ENCODE data around the gene NUMA1.

NUMA1 gene

DNA sequence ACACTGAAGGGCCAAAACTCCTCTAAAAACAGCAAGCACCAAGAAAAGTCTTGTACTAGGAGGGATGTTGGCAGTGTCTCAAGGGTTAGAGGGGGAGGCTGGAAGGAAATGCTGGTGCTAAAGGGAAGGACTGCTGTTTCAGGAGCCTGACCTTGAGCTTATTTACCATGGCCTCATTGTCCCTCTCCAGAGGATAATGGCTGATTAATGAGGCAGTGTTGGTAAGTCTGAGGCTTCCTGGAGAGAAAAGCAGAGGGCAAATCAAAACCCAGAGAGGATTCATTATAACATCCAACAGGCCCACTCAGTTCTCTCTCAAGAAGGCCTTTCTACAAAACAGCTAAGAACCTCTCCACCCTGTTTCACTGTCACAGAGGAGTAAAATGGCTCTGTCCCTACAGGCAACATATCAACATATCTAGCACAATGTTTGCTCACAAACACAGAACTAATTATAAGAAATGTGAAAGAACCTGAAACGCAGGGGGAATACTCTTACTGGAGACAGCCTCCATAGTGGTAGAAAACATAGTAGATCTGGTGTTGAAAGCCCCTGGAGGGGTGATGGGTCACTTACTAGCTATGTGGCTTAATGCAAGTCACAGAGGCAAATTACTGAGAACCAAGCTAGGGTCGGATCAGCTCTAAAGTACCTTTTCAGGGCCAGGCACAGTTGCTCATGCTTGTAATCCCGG lies 31.4 kb downstream of the NUMA1 start:
- no peak for DNase-seq (ENCODE audit: low read depth)
- no peak overlapping the region for H3K4me3 ChIP-seq (ENCODE audit: low read length)
- TF ChIP-seq, protein P1, sequence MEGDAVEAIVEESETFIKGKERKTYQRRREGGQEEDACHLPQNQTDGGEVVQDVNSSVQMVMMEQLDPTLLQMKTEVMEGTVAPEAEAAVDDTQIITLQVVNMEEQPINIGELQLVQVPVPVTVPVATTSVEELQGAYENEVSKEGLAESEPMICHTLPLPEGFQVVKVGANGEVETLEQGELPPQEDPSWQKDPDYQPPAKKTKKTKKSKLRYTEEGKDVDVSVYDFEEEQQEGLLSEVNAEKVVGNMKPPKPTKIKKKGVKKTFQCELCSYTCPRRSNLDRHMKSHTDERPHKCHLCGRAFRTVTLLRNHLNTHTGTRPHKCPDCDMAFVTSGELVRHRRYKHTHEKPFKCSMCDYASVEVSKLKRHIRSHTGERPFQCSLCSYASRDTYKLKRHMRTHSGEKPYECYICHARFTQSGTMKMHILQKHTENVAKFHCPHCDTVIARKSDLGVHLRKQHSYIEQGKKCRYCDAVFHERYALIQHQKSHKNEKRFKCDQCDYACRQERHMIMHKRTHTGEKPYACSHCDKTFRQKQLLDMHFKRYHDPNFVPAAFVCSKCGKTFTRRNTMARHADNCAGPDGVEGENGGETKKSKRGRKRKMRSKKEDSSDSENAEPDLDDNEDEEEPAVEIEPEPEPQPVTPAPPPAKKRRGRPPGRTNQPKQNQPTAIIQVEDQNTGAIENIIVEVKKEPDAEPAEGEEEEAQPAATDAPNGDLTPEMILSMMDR (IDR thresholded peaks at IDR 0.05; ENCODE audit: insufficient read depth, low read depth, low read length, missing control alignments) = no peak

DNA sequence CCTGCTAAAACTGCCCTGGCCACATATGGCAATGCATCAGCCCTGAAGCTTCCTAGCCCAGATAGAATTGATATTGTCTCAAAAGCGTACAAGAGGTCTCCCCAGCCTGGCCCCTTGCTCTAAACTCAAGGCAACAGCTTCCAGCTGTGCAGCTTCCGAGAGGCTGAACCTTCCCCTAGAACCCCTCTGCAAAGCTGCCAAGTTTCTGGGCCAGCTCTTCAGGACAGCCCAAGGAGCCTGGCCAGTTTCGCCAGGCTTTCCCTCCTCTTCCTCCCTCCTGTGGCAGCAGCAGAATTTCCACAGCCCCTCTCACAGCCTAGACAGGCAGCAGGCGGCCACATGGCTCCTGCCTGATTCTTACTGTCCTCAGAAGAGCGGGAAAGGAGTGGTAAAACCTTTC lies 34.5 kb downstream of the NUMA1 start:
- no peak overlapping the region for H3K4me3 ChIP-seq (ENCODE audit: low read length)
- TF ChIP-seq, protein P1 (IDR thresholded peaks at IDR 0.05; ENCODE audit: insufficient read depth, low read depth, low read length, missing control alignments) = no peak
- no peak for DNase-seq (ENCODE audit: low read depth)

DNA sequence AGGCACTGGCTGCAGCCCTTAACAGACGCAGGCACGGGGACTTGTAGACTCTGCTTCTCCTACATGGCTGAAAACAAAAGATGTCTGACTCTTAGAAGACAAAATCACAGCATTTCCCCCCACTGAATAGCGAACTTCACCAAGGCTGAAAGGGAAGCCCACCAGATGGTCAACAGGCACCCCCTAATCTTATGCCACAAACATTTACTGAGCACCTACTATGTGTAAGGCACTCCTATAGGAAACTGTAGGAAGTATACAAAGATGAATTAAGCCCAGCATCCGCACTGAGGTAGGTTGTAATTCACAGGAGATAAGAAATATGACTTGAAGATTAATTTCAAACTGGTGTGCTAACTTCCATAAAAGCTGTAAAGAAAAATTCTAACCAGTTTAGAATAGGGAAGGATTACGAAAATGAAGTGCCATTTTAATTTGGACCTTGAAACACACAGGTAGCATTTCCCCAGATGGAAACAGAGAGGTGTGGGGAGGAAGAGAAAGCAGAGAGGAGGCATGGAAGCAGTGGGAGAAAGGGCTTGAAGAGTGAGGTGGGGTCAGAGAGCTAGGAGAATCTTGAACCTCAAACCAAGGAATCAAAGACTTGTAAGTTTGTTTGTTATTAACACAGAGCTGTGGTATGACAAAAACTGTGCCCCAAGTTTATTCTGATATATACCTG lies 38.1 kb downstream of the NUMA1 start:
- TF ChIP-seq, protein P1 (IDR thresholded peaks at IDR 0.05; ENCODE audit: insufficient read depth, low read depth, low read length, missing control alignments) = no peak
- peak overlapping the region; percentile 79 for H3K4me3 ChIP-seq (ENCODE audit: low read length)
- DNase-seq (ENCODE audit: low read depth) = no peak

DNA sequence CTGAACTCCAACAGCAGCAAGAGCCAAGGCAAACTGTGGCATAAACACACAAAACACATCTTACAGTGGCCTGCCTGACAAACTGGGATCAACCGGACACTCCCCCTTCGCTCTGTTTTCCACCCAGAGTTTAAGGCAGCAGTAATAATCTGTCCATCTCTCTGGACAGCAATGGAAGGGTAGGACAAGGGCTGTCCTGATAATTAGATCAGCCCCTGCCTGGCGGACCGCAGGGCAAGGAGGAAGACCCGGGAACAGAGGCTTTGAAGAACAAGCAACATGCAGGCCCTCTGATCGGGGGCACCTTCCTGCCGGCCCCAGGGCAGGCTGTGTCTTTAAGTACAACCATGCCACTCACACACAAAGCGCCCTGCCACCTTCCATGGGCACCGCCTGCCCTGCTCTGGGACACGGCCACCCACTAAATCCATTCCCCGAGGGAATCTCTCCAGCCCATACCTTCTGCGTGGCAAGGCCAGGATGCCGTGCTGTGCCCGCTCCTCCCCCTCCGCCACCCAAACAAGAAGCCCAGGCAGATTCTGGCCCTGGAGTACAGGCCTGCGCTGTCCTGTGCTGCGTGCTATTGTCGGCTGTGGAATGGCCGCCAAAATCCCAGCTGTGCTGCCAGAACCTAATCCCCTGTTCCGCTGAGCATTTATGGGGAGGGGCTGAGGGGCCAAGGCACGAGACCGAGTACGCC lies 38.8 kb downstream of the NUMA1 start:
- DNase-seq (ENCODE audit: low read depth) = peak; percentile 75

DNA sequence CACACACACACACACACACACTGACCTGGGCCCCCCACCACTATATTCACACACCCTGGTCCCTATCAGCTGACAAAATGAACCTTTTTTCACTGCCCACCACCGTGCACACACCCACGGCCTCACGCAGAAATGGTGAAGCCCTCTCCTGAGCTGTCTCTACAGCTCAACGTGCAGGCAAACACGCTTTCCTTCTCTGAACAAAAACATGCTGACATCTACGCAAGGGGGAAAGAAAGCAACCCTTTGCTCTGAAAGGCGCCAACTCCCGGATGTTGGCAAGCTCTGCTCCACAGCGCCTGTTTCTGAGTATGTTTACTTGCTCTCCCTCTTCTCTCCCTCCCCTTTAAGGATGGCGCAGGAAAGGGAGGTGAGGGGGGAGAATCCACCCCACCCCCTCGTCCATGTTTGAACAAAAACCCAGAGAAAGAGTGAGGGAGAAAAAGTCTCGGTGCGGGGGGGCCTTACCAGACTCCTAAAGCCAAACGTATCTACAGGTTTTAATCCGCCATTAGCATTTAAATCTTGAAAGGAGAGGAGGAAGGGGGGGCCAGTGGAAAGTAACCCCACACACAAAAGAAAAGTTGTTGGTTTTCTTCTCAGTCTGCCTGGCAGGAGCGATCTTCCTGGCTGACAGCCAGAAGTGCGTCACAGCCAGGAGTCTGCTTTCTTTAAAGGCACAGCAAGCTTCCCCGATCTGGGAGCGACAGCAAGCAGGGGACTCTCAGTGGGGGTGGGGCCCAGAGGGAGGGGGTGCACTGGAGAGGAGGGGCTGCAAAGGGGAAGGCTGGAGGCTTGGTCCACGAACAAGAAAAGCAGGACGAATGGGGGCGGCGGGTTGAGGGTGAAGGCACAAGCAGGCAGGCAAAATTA lies 39.6 kb downstream of the NUMA1 start:
- DNase-seq (ENCODE audit: low read depth) = peak; percentile 92
- TF ChIP-seq, protein P1 (IDR thresholded peaks at IDR 0.05; ENCODE audit: insufficient read depth, low read depth, low read length, missing control alignments) = no peak
- H3K4me3 ChIP-seq (ENCODE audit: low read length) = peak overlapping the region; percentile 79

More for the DNA sequence above, 38.8 kb downstream of the NUMA1 start:
- TF ChIP-seq, protein P1 (IDR thresholded peaks at IDR 0.05; ENCODE audit: insufficient read depth, low read depth, low read length, missing control alignments) = no peak
- peak overlapping the region; percentile 79 for H3K4me3 ChIP-seq (ENCODE audit: low read length)

DNA sequence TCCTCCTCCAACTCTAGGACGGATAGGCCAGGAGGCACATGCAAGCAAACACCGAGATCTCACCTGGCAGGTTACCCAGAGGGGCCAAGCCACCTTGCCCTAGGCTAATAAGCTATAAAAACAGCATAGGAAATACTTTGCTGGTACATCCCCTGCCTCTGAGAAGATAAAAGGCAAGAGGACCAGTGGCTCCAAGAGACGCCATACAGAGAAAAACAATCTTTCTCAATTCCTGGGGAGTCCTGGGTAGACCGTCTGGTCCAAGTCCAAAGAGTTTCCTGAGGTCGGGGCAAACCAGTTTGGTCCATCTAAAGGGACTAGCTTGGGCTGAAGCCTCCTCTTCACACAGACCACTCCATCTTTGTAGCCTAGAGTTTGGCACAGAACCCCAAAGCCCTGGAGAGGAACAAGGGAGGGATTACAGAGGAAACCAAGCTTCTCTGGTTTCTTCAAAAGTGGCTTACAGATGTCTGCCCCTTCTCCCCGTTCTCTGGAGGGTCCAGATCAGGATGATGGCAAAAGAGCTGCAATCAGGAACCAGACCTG lies 40.4 kb downstream of the NUMA1 start:
- peak overlapping the region; percentile 79 for H3K4me3 ChIP-seq (ENCODE audit: low read length)
- DNase-seq (ENCODE audit: low read depth) = no peak
- TF ChIP-seq, protein P1 (IDR thresholded peaks at IDR 0.05; ENCODE audit: insufficient read depth, low read depth, low read length, missing control alignments) = no peak

All from epithelial cell of esophagus (primary cell).